Activated B cell treated with CpG ODN at 0.5 μM for 24 hours (primary cell): ENCODE measurements around the gene MKNK1. TPM values are rescaled to one million over a fixed set of nuclear protein-coding genes. Genes with fewer than 3 reads are reported as not detected.
A peak's percentile ranks its signal among the peaks of the same experiment; 100 is the strongest.

ENCODE experiments used
- ATAC-seq: fragments of 200-7000 bp; cut with Tn5 transposase; one replicate; pipeline ENCODE4 v1.10.0; 2021; ENCODE audit warnings: low read depth, mild to moderate bottlenecking, moderate library complexity
- CTCF ChIA-PET: fragments of 350-600 bp; sonication (Branson Sonifier 250); formaldehyde crosslinking; loops from one replicate; lab custom pipeline; 2021; ENCODE audit warnings: antibody characterized with exemption; lab: Charles Lee
- POLR2A ChIA-PET: fragments of 350-600 bp; sonication (Branson Sonifier 250); formaldehyde crosslinking; loops from one replicate; lab custom pipeline; 2021; ENCODE audit warnings: antibody characterized with exemption; lab: Charles Lee
- DNase-seq: peaks from one replicate; pipeline ENCODE4 v3.0.0; 2022
- H3K27ac Mint-ChIP-seq: one replicate; pipeline ENCODE4 v1.8.0; 2020; ENCODE audit warnings: mixed read lengths
- H3K27me3 Mint-ChIP-seq: one replicate; pipeline ENCODE4 v1.8.0; 2021; ENCODE audit warnings: mixed read lengths
- H3K36me3 Mint-ChIP-seq: one replicate; pipeline ENCODE4 v1.8.0; 2021; ENCODE audit warnings: low read depth, mixed read lengths
- H3K4me1 Mint-ChIP-seq: one replicate; pipeline ENCODE4 v1.8.0; 2021; ENCODE audit warnings: mixed read lengths
- H3K4me3 Mint-ChIP-seq: one replicate; pipeline ENCODE4 v1.8.0; 2020; ENCODE audit warnings: mild to moderate bottlenecking, mixed read lengths
- H3K9me3 Mint-ChIP-seq: one replicate; pipeline ENCODE4 v1.8.0; 2020; ENCODE audit warnings: mixed read lengths
- CTCF ChIP-seq: fragments of 200-600 bp; IDR thresholded peaks from one replicate; pipeline ENCODE4 v1.8.0; 2022; ENCODE audit warnings: antibody characterized with exemption, mild to moderate bottlenecking
- intact Hi-C: fragments of 100-400 bp; cut with micrococcal nuclease; formaldehyde crosslinking; loops from one replicate; pipeline ENCODE4 v1.15.1; 2024
- total RNA-seq: library from RNA; stranded (reverse); gene quantifications from 2 replicates; pipeline ENCODE4 v1.2.3, GENCODE V29; 2022

The MKNK1 gene
- total RNA-seq, 1 donor from 2014 or later = 45.0 TPM

- no peak for ATAC-seq
- no peak overlapping the region for H3K4me3 Mint-ChIP-seq
- TF ChIP-seq CTCF = no peak
- no peaks in the 10 kb centered on the region for H3K27me3 Mint-ChIP-seq
- H3K27ac Mint-ChIP-seq = peak overlapping the region; percentile 20
- POLR2A ChIA-PET = no interaction called here
- H3K4me1 Mint-ChIP-seq = peaks cover 41% of the 10 kb centered on the region
- no peaks in the 10 kb centered on the region for H3K9me3 Mint-ChIP-seq
- no peak for DNase-seq
- H3K36me3 Mint-ChIP-seq = peaks cover 3% of the 10 kb centered on the region
- intact Hi-C loops = loop anchor here (5.0 to 10.0 kb wide), 2 partner anchors 48 to 315 kb away; partner anchors contain the start of genes ATPAF1, LRRC41 and UQCRH
- CTCF ChIA-PET = no interaction called here
Observed at GRCh38 chr1:46619656-46620258, 15.7 kb upstream of the MKNK1 start.

- H3K9me3 Mint-ChIP-seq = no peaks in the 10 kb centered on the region
- H3K27me3 Mint-ChIP-seq = no peaks in the 10 kb centered on the region
- intact Hi-C loops = loop anchor here (5.0 to 10.0 kb wide), 2 partner anchors 48 to 314 kb away; partner anchors contain the start of genes ATPAF1, LRRC41 and UQCRH
- DNase-seq = no peak
- ChIA-PET CTCF (no interaction called here), POLR2A (interaction anchor here (7.5 kb wide), 1 partner anchor 14 kb away, joined by 108 read pairs; the partner anchor contains the start of gene MKNK1)
- TF ChIP-seq CTCF = no peak
- peak overlapping the region; percentile 62 for H3K27ac Mint-ChIP-seq
- ATAC-seq = no peak
- peaks cover 49% of the 10 kb centered on the region for H3K4me1 Mint-ChIP-seq
- H3K36me3 Mint-ChIP-seq = peaks cover 3% of the 10 kb centered on the region
- H3K4me3 Mint-ChIP-seq = peak overlapping the region; percentile 32
Observed at GRCh38 chr1:46618754-46619415, 14.8 kb upstream of the MKNK1 start.

- ATAC-seq (no peak), DNase-seq (no peak)
- intact Hi-C loops = loop anchor here (1.0 to 10.0 kb wide), 3 partner anchors 49 to 313 kb away; partner anchors contain the start of genes ATPAF1, EFCAB14, LRRC41 and UQCRH
- H3K4me3 Mint-ChIP-seq = peak overlapping the region; percentile 92
- CTCF ChIA-PET = no interaction called here
- no peaks in the 10 kb centered on the region for H3K27me3 Mint-ChIP-seq
- peaks cover 4% of the 10 kb centered on the region for H3K36me3 Mint-ChIP-seq
- H3K4me1 Mint-ChIP-seq = peaks cover 58% of the 10 kb centered on the region
- POLR2A ChIA-PET = interaction anchor here (7.5 kb wide), 1 partner anchor 13 kb away, joined by 108 read pairs; the partner anchor contains the start of gene MKNK1
- no peak overlapping the region for H3K27ac Mint-ChIP-seq
- no peak for TF ChIP-seq CTCF
- no peaks in the 10 kb centered on the region for H3K9me3 Mint-ChIP-seq
Observed at GRCh38 chr1:46617833-46618232, 13.8 kb upstream of the MKNK1 start.

GRCh38 chr1:46617108-46617800 lies 13.2 kb upstream of the MKNK1 start:
- no peaks in the 10 kb centered on the region for H3K27me3 Mint-ChIP-seq
- DNase-seq (no peak), ATAC-seq (no peak)
- ChIA-PET CTCF (no interaction called here), POLR2A (interaction anchor here (0.6 to 7.5 kb wide), 3 partner anchors 12 to 414 kb away, joined by 3 to 108 read pairs (median 5); partner anchors contain the start of genes EFCAB14, LURAP1 and MKNK1)
- H3K27ac Mint-ChIP-seq = peak overlapping the region; percentile 87
- intact Hi-C loops = loop anchor here (1.0 to 10.0 kb wide), 3 partner anchors 50 to 312 kb away; partner anchors contain the start of genes ATPAF1, EFCAB14, LRRC41 and UQCRH
- H3K9me3 Mint-ChIP-seq = no peaks in the 10 kb centered on the region
- TF ChIP-seq CTCF = no peak
- H3K4me1 Mint-ChIP-seq = peaks cover 61% of the 10 kb centered on the region
- peaks cover 6% of the 10 kb centered on the region for H3K36me3 Mint-ChIP-seq
- peak overlapping the region; percentile 92 for H3K4me3 Mint-ChIP-seq
